CD4-positive, alpha-beta T cell treated with Interleukin-21 for 1 hour (primary cell): ENCODE data around the gene CCDC6.
"Not testable (repeated sequence)": the region's sequence is repeated elsewhere in the genome, so short reads cannot be mapped to it uniquely, and the experiment has no call there.

Experiments
- DNase-seq: peaks from one replicate; pipeline ENCODE4 v3.0.0-alpha.2; 2020

CCDC6 gene

GRCh38 chr10:59879363-59879913 is 26.9 kb downstream of the CCDC6 start:
- DNase-seq: no peak

DNA sequence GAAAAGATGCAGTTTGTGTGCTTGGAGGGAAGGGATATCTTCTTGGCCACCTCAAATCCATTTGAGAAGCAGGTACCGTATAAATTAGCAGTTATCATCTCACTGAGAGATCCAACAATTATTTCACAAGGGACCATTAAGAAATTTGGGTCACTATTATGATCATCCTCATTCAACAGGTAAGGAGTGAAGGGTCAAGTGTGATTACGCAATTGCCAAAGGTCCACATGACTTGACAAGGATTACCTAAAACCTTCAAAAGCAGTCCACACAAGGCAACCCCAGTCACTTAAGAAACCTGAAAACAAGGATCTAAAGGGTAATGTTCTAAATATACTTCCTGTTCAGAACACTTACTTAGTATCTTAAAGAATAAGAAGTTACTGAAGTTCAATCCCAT is 27.4 kb downstream of the CCDC6 start:
- no peak for DNase-seq

- no peak for DNase-seq
Measured at GRCh38 chr10:59878289-59878688, 28.1 kb downstream of the CCDC6 start.

DNA sequence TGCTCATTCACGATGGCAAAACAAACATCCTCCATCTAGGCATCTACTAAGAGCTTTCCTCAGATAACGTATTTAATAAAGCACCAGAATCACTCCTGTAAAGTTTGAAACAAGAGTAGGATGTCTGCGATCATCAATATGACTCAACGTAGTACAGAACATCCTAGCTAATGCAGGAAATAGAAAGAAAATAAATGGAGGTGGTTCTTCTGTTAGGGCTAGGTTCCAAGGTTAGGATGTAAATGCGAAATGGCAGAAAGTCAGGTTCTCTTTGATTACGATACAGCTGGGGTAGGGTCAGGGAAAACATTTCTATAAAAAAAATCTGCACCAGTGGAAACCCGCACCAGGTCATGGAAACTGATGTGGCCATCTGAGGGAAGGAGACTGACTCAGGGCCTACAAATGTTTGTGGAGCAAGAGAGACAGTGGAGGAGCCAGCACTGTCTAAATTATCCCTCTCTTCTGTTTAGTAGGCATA is 29.1 kb downstream of the CCDC6 start:
- DNase-seq: no peak

GRCh38 chr10:59876695-59877094 is 29.7 kb downstream of the CCDC6 start:
- no peak for DNase-seq

- not testable (repeated sequence) for DNase-seq
Measured at GRCh38 chr10:59876208-59876607, 30.1 kb downstream of the CCDC6 start.

- no peak for DNase-seq
Measured at GRCh38 chr10:59873896-59874295, 32.5 kb downstream of the CCDC6 start.

DNA sequence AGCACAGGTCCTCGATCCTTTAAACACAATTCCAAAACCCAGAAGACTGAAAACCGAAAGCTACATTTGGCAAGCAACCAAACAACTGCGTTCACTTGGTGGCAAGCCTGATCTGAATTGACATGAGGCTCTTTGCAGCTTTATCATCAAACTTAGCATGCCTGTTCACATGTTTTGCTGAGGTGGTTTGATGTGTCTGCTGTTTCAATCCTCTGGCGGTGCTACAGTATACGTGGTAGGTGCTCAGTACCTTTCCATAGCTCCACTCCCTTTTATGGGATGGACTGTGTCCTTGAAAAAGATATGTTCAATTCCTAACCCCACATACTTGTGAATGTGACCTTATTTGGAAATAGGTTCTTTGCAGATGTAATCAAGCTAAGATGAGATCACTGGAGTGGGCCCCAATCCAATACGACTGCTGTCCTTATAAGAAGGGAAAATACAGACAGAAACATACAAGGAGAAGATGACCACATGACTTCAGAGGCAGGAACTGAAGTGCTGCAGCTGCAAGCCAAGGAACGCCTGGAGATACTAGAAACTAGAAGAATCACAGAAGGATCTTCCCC is 33.4 kb downstream of the CCDC6 start:
- DNase-seq: no peak

DNA sequence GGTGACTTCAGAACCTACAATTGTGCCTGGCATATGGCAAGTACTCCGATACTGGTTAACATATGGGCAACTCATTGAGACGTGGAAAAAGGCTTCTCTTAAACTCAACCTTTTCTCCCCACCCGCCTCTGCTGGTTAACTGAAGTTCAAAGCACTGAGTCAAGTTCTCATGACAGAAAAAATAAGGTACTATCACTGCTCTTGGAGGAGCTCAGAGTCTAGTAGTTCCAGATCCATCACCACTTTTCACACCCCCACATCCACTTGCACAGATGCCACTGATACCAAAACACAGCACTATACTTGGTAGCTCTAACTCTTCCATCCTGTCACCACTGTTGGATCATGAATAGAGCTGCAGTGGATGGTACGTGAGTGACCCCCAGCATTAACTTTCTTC is 36.2 kb downstream of the CCDC6 start:
- no peak for DNase-seq

DNA sequence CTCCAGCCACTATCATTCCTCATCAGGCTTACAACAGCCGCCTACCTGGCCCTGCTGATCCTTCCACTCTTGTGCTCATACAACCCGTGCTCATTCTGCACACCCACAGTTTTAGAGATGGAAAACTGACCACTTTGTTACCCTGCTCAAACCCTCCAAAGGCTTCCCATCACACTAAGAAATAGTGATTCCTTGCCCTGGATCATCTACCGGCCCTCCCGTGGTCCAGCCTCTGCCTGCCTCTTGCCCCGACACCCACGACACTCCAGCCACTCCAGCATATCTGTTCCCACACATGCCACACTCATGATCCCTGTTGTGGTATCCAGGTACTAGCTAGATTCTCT is 36.8 kb downstream of the CCDC6 start:
- DNase-seq: no peak

GRCh38 chr10:59868696-59869593 is 37.4 kb downstream of the CCDC6 start:
- no peak for DNase-seq

GRCh38 chr10:59867590-59867989 is 38.8 kb downstream of the CCDC6 start:
- DNase-seq: no peak

DNA sequence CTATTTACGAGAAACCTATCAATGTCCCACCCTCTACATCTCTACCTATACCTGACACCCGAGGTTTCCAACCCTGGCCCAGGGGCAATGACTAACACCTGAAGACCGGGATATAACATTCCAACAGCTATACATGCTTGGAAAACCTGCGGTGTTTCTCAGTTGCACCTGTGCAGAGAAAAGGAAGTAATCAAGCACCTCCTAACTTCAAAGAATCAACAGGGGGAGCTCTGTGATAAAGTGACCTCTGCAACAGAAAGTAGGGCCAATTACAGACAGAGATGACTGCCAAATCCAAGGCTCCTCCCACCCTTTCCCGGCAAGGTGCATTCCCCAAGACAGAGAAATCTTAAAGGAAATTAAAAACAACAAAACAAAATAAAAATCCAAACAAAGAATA is 41.3 kb downstream of the CCDC6 start:
- DNase-seq: peak; percentile 41

- no peak for DNase-seq
Measured at GRCh38 chr10:59864141-59864962, 42.0 kb downstream of the CCDC6 start.

- no peak for DNase-seq
Measured at GRCh38 chr10:59859570-59859969, 46.8 kb downstream of the CCDC6 start.

- DNase-seq: no peak
Measured at GRCh38 chr10:59857921-59858320, 48.4 kb downstream of the CCDC6 start.

- DNase-seq: no peak
Measured at GRCh38 chr10:59857049-59857448, 49.3 kb downstream of the CCDC6 start.

- no peak for DNase-seq
Measured at GRCh38 chr10:59856104-59856503, 50.3 kb downstream of the CCDC6 start.

DNA sequence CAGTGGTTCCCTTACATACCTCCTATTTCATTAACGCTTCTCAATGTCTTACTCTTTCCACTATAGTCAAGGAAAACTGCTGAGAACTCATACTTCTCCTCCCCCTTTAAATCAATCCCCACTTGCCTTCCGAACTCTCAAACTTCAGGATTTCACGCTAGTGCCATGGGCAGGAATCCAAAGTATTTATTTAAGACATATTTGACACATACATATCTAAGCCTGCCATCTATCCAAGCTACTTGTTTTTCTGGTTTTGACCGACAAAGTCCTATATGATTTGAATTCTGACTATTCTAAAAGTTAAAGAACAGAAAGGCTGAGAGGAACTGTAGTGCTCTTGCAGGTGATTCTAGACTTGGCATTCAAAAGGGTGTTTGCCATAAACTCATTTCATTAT is 51.8 kb downstream of the CCDC6 start:
- no peak for DNase-seq

DNA sequence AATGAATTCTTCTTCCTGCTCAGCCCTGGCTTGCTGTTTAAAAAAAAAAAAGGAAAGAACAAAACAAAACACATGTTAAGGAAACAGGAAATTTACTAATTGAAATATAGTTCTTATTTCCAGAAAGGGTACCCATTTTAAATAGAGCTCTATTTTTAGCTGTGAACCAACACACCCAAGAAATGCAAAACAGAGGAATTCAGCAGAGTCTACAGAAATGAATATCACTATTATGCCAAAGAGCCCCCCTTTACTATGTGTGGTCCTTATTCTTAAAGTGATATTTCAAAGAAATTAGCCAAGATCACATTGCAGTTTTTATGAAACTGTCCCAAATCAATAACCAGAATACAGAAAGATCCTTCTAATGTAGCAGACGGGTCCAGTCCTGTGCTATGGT is 53.7 kb downstream of the CCDC6 start:
- DNase-seq: no peak

- no peak for DNase-seq
Measured at GRCh38 chr10:59851864-59852263, 54.5 kb downstream of the CCDC6 start.

DNA sequence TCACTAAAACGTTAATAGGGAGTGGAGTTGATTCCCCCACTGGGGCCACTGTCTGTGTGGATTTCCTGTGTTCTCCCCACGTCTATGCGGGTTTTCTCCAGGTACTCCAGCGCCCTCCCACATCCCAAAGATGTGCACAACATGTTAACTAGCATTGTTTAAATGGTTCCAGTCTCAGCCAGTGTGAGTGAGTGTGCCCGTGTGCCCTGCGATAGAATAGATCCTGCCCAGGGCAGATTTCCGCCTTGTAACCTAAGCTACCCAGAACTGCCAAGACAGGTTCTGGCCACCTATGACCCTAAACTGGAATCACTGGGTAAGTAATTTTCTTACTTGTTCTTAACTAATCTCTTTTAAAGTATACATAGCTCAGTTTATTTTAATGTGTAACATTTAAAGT is 58.5 kb downstream of the CCDC6 start:
- no peak for DNase-seq

GRCh38 chr10:59847326-59847725 is 59.0 kb downstream of the CCDC6 start:
- DNase-seq: no peak
